GF-D8 (cell line): ENCODE measurements around the gene SERINC5.

Experiments used
- DNase-seq: peaks from one replicate; lab custom pipeline; 2025; lab: John Stamatoyannopoulos, UW

SERINC5 gene

GRCh38 chr5:80094236-80094738, 161.6 kb downstream of the SERINC5 start:
- DNase-seq = no peak

- DNase-seq = no peak
These were observed 162.1 kb downstream of the SERINC5 start for GRCh38 chr5:80093796-80094195.

- DNase-seq = no peak
These were observed 163.3 kb downstream of the SERINC5 start for GRCh38 chr5:80092486-80093107.

- DNase-seq = peak; percentile 10
These were observed 164.1 kb downstream of the SERINC5 start for GRCh38 chr5:80091792-80092192.

GRCh38 chr5:80090884-80091166, 165.0 kb downstream of the SERINC5 start:
- DNase-seq = no peak

- DNase-seq = no peak
These were observed 172.6 kb downstream of the SERINC5 start for GRCh38 chr5:80083101-80083890.

- DNase-seq = no peak
These were observed 173.1 kb downstream of the SERINC5 start for GRCh38 chr5:80082731-80083100.

- no peak for DNase-seq
These were observed 173.6 kb downstream of the SERINC5 start for GRCh38 chr5:80082281-80082680.

GRCh38 chr5:80078921-80079320, 176.9 kb downstream of the SERINC5 start:
- DNase-seq = no peak

- no peak for DNase-seq
These were observed 178.7 kb downstream of the SERINC5 start for GRCh38 chr5:80077051-80077714.

- DNase-seq = no peak
These were observed 179.5 kb downstream of the SERINC5 start for GRCh38 chr5:80076131-80077050.

GRCh38 chr5:80072103-80073073, 183.5 kb downstream of the SERINC5 start:
- DNase-seq = no peak

GRCh38 chr5:80071510-80072021, 184.3 kb downstream of the SERINC5 start:
- no peak for DNase-seq

- no peak for DNase-seq
These were observed 185.4 kb downstream of the SERINC5 start for GRCh38 chr5:80070338-80071056.

- no peak for DNase-seq
These were observed 185.9 kb downstream of the SERINC5 start for GRCh38 chr5:80069918-80070318.

GRCh38 chr5:80069251-80069800, 186.5 kb downstream of the SERINC5 start:
- DNase-seq = no peak

- no peak for DNase-seq
These were observed 187.1 kb downstream of the SERINC5 start for GRCh38 chr5:80068775-80069174.

- DNase-seq = no peak
These were observed 187.6 kb downstream of the SERINC5 start for GRCh38 chr5:80068246-80068636.

- DNase-seq = peak; percentile 8
These were observed 188.2 kb downstream of the SERINC5 start for GRCh38 chr5:80067531-80068245.
